Measurements from ENCODE around the gene ADAM17. TPM values are rescaled to one million over a fixed set of nuclear protein-coding genes. Genes with fewer than 3 reads are reported as not detected.

The ADAM17 gene
- total and polyA plus RNA-seq, 2 of the 8 experiments (the other 6 are each of a cell fraction or from before 2014, with no cell fraction given) = 6.5 to 23.5 TPM

- Histone ChIP-seq H3K27me3 (replicated peaks in 1 of 4; ENCODE audit: control insufficient read depth in 3 of 4, extremely low read depth in 1 of 4, insufficient read depth in 3 of 4, low read length in 3 of 4) (no peaks in the 10 kb centered on the region), H3K27ac (ENCODE audit: low read depth, low read length) (no peak overlapping the region), H3K4me2 (ENCODE audit: insufficient read depth in 1 of 2, low read depth in 2 of 2, low read length in 2 of 2) (no peak overlapping the region), H3K4me1 (replicated peaks in 1 of 4; ENCODE audit: control insufficient read depth in 3 of 4, insufficient read depth in 4 of 4, low read length in 3 of 4) (no peaks in the 10 kb centered on the region), H2BK5ac (ENCODE audit: low read depth, low read length) (no peak overlapping the region), H3K9ac (replicated peaks in 1 of 4; ENCODE audit: extremely low read depth in 1 of 4, low read depth in 3 of 4, low read length in 3 of 4) (no peak overlapping the region), H3K23ac (ENCODE audit: insufficient read length) (no peak overlapping the region), H4K5ac (ENCODE audit: insufficient read length, low read depth, low read length) (no peak overlapping the region), H2BK12ac (ENCODE audit: low read depth, low read length) (no peak overlapping the region), H3K14ac (ENCODE audit: insufficient read length) (no peak overlapping the region), H3K79me2 (ENCODE audit: control insufficient read depth in 1 of 2, insufficient read depth in 2 of 2, low read length in 2 of 2) (no peaks in the 10 kb centered on the region), H3K4ac (replicated peaks; ENCODE audit: insufficient read length, low read depth, low read length) (no peak overlapping the region), H3K79me1 (ENCODE audit: low read depth, low read length) (no peaks in the 10 kb centered on the region), H4K20me1 (replicated peaks in 1 of 2; ENCODE audit: control insufficient read depth in 1 of 2, insufficient read depth in 2 of 2, low read length in 2 of 2) (peaks cover 2 to 6% of the 10 kb centered on the region in 2 experiments), H3K18ac (ENCODE audit: extremely low read depth, low read length) (no peak overlapping the region), H2AFZ (ENCODE audit: low read length) (no peak overlapping the region), H2BK15ac (ENCODE audit: low read length) (no peak overlapping the region), H3K56ac (replicated peaks; ENCODE audit: insufficient read length, low read depth, low read length) (no peak overlapping the region), H3K4me3 (ENCODE audit: extremely low read depth in 1 of 4, insufficient read depth in 2 of 4, low read depth in 3 of 4, low read length in 4 of 4) (no peak overlapping the region), H3K36me3 (ENCODE audit: control insufficient read depth in 2 of 4, insufficient read depth in 4 of 4, low read length in 3 of 4) (peaks cover 4 to 51% (median 26%) of the 10 kb centered on the region in 4 experiments), H3K23me2 (ENCODE audit: low read depth, low read length) (no peaks in the 10 kb centered on the region), H2BK120ac (replicated peaks; ENCODE audit: low read depth, low read length) (no peak overlapping the region), H2AK5ac (ENCODE audit: low read depth, low read length) (no peak overlapping the region), H4K91ac (replicated peaks; ENCODE audit: insufficient read length, low read length) (no peak overlapping the region), H4K8ac (ENCODE audit: extremely low read depth, insufficient read depth, low read length) (no peak overlapping the region), H2BK20ac (ENCODE audit: low read length) (no peak overlapping the region), H3K9me3 (ENCODE audit: insufficient read depth in 2 of 2, low read depth in 1 of 2, low read length in 1 of 2) (no peaks in the 10 kb centered on the region)
- no peak for DNase-seq (ENCODE audit: low read depth in 1 of 2, low spot score in 2 of 2)
- ChIA-PET CTCF (ENCODE audit: partially characterized antibody) (interaction anchor here (0.8 to 1.3 kb wide), 2 partner anchors 28 to 139 kb away, joined by 3 read pairs; no protein-coding TSS in a partner anchor), POLR2A (ENCODE audit: partially characterized antibody) (no interaction called here)
- 86% methylated on average over 6 of the region's 6 CpGs; no CpG with 5 or more reads in 1 of the 2 experiments for WGBS, 2 experiments (ENCODE audit: extremely low coverage in 1 of 2, insufficient coverage in 1 of 2, insufficient read length in 1 of 2, insufficient replicate concordance in 2 of 2, low coverage in 1 of 2, low lambda C conversion rate in 2 of 2, missing lambda C conversion rate in 1 of 2)
- no peak for FAIRE-seq
- TF ChIP-seq RXRA (IDR thresholded peaks at IDR 0.05; ENCODE audit: insufficient read depth, low read depth, low read length) (no peak), TBP (IDR thresholded peaks at IDR 0.05; ENCODE audit: low read depth, low read length) (no peak), TCF12 (IDR thresholded peaks at IDR 0.05; ENCODE audit: low read depth, low read length) (no peak), ZNF274 (IDR thresholded peaks at IDR 0.05; ENCODE audit: borderline replicate concordance, extremely low read depth, low read length) (no peak), NRF1 (IDR thresholded peaks at IDR 0.05; ENCODE audit: low read depth, low read length) (no peak), CREB1 (IDR thresholded peaks at IDR 0.05) (no peak)
Measured at GRCh38 chr2:9462886-9463697, 92.5 kb downstream of the ADAM17 start.

Data from H1 (cell line).